HL-60 (cell line): ENCODE measurements around the gene SLC29A4.
A peak's percentile ranks its signal among the peaks of the same experiment; 100 is the strongest.

Source experiments
- POLR2AphosphoS5 ChIP-seq: IDR thresholded peaks from 2 replicates; pipeline ENCODE4 v1.6.1; 2012; ENCODE audit warnings: low read depth
- SPI1 ChIP-seq: IDR thresholded peaks from 2 replicates; pipeline ENCODE4 v1.6.1; 2012; ENCODE audit warnings: low read depth, mild to moderate bottlenecking, borderline replicate concordance
- TF ChIP-seq, protein P1 (sequence below): IDR thresholded peaks from one replicate; pipeline ENCODE4 v1.5.1; 2011; ENCODE audit warnings: low read length, control low read depth, inconsistent platforms; ENCODE audit not compliant: insufficient read depth
- TF ChIP-seq, protein P2 (sequence below): IDR thresholded peaks from 2 replicates; pipeline ENCODE4 v1.6.1; 2012; ENCODE audit warnings: low read depth; ENCODE audit not compliant: insufficient replicate concordance

DNA sequence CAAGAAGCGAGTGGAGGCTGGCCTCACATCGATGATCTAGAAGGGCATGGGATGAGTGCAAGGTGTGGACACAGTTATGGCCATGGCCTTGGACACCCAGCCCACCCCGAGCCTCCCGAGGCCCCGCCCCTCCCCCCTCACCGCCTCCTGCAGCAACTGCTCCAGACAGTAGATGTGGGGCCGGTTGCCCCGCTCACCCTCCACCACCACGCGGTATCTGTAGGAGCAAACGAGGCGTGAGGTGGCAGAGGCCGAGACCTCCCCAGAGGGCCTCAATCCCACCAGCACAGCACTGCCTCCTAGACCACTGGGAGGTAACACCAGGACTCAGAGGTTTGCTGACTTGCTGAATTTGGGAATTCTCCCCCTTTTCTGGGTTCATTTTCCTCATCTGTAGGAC lies 37.6 kb downstream of the SLC29A4 start:
- peak; percentile 29; the same call in 1 of the 2 replicates for TF ChIP-seq POLR2AphosphoS5
- TF ChIP-seq, protein P1, sequence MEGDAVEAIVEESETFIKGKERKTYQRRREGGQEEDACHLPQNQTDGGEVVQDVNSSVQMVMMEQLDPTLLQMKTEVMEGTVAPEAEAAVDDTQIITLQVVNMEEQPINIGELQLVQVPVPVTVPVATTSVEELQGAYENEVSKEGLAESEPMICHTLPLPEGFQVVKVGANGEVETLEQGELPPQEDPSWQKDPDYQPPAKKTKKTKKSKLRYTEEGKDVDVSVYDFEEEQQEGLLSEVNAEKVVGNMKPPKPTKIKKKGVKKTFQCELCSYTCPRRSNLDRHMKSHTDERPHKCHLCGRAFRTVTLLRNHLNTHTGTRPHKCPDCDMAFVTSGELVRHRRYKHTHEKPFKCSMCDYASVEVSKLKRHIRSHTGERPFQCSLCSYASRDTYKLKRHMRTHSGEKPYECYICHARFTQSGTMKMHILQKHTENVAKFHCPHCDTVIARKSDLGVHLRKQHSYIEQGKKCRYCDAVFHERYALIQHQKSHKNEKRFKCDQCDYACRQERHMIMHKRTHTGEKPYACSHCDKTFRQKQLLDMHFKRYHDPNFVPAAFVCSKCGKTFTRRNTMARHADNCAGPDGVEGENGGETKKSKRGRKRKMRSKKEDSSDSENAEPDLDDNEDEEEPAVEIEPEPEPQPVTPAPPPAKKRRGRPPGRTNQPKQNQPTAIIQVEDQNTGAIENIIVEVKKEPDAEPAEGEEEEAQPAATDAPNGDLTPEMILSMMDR, result no peak
- TF ChIP-seq SPI1, result no peak
- TF ChIP-seq, protein P2, sequence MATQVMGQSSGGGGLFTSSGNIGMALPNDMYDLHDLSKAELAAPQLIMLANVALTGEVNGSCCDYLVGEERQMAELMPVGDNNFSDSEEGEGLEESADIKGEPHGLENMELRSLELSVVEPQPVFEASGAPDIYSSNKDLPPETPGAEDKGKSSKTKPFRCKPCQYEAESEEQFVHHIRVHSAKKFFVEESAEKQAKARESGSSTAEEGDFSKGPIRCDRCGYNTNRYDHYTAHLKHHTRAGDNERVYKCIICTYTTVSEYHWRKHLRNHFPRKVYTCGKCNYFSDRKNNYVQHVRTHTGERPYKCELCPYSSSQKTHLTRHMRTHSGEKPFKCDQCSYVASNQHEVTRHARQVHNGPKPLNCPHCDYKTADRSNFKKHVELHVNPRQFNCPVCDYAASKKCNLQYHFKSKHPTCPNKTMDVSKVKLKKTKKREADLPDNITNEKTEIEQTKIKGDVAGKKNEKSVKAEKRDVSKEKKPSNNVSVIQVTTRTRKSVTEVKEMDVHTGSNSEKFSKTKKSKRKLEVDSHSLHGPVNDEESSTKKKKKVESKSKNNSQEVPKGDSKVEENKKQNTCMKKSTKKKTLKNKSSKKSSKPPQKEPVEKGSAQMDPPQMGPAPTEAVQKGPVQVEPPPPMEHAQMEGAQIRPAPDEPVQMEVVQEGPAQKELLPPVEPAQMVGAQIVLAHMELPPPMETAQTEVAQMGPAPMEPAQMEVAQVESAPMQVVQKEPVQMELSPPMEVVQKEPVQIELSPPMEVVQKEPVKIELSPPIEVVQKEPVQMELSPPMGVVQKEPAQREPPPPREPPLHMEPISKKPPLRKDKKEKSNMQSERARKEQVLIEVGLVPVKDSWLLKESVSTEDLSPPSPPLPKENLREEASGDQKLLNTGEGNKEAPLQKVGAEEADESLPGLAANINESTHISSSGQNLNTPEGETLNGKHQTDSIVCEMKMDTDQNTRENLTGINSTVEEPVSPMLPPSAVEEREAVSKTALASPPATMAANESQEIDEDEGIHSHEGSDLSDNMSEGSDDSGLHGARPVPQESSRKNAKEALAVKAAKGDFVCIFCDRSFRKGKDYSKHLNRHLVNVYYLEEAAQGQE, result no peak
